ENCODE data around the gene MYO7B.

GRCh38 chr2:127670957-127671290, 135.4 kb downstream of the MYO7B start:
- TF ChIP-seq CTCF (IDR thresholded peaks at IDR 0.05) (no peak), POLR2A (IDR thresholded peaks at IDR 0.05) (no peak)

Measured in uterus (tissue), 2 donors.